Measurements from ENCODE around the gene PCIF1. TPM values are rescaled to one million over a fixed set of nuclear protein-coding genes. Genes with fewer than 3 reads are reported as not detected.

The PCIF1 gene
- total and polyA plus RNA-seq, 9 of the 15 experiments (the other 6 are each of a cell fraction or from before 2014, with no cell fraction given), result 5.8 to 29.4 (median 11.3) TPM

GRCh38 chr20:45920462-45921336, 13.8 kb upstream of the PCIF1 start:
- no peak overlapping the region for H3K4me3 ChIP-seq
- CTCF ChIA-PET (ENCODE audit: low intra/inter-chr PET ratio), result no interaction called here
- TF ChIP-seq CEBPG (CRISPR knock-in tag; IDR thresholded peaks at IDR 0.05) (peak; percentile 35; the same call in 1 of the 2 replicates), CEBPG (tag; conservative IDR thresholded peaks at IDR 0.05 in 1 of 2, IDR thresholded peaks at IDR 0.05 in 1 of 2) (no peak), KLF6 (CRISPR knock-in tag; IDR thresholded peaks at IDR 0.05; ENCODE audit: borderline replicate concordance) (no peak), SPI1 (IDR thresholded peaks at IDR 0.05; ENCODE audit: borderline replicate concordance, low read depth, low read length) (peak; percentile 50; the same call in 1 of the 2 replicates)
- TF ChIP-seq, protein P1, sequence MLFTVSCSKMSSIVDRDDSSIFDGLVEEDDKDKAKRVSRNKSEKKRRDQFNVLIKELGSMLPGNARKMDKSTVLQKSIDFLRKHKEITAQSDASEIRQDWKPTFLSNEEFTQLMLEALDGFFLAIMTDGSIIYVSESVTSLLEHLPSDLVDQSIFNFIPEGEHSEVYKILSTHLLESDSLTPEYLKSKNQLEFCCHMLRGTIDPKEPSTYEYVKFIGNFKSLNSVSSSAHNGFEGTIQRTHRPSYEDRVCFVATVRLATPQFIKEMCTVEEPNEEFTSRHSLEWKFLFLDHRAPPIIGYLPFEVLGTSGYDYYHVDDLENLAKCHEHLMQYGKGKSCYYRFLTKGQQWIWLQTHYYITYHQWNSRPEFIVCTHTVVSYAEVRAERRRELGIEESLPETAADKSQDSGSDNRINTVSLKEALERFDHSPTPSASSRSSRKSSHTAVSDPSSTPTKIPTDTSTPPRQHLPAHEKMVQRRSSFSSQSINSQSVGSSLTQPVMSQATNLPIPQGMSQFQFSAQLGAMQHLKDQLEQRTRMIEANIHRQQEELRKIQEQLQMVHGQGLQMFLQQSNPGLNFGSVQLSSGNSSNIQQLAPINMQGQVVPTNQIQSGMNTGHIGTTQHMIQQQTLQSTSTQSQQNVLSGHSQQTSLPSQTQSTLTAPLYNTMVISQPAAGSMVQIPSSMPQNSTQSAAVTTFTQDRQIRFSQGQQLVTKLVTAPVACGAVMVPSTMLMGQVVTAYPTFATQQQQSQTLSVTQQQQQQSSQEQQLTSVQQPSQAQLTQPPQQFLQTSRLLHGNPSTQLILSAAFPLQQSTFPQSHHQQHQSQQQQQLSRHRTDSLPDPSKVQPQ (CRISPR knock-in tag; IDR thresholded peaks at IDR 0.05; ENCODE audit: borderline replicate concordance), result no peak
- BruUV-seq (replicated peaks), result no TSS peak
- ATAC-seq (no peak), FAIRE-seq (no peak), DNase-seq (ENCODE audit: extremely low read depth in 1 of 4, low spot score in 3 of 4) (no peak)
- H3K27ac ChIP-seq (ENCODE audit: extremely low read depth, low read depth, low read length), result no peak overlapping the region
- no peaks in the 10 kb centered on the region for H3K27me3 ChIP-seq (ENCODE audit: control insufficient read depth in 2 of 2, insufficient read depth in 2 of 2, low read length in 2 of 2)
- no peak overlapping the region for H3K9ac ChIP-seq (ENCODE audit: insufficient read depth in 1 of 2, low read depth in 2 of 2, low read length in 2 of 2)
- H3K9me3 ChIP-seq (replicated peaks; ENCODE audit: control insufficient read depth, insufficient read depth, low read depth, low read length), result no peaks in the 10 kb centered on the region
- no peak overlapping the region for H3K4me2 ChIP-seq (ENCODE audit: insufficient read depth, low read length)
- H3K9me1 ChIP-seq (ENCODE audit: control insufficient read depth, insufficient read depth, low read length), result no peaks in the 10 kb centered on the region
- 0 out of 2 replicates have a peak, but pooled peaks cover 3% of the 10 kb centered on the region for H4K20me1 ChIP-seq (replicated peaks; ENCODE audit: control insufficient read depth, insufficient read depth, low read length)
- H3K4me1 ChIP-seq (replicated peaks in 1 of 2; ENCODE audit: control insufficient read depth in 2 of 2, insufficient read depth in 2 of 2, low read length in 2 of 2), result peaks cover 10% of the 10 kb centered on the region in 2 experiments; a peak in 4 of 5 replicates
- in situ Hi-C loops (cut with MboI) (no loop called here), intact Hi-C loops (cut with micrococcal nuclease) (no loop called here)
- POLR2A ChIA-PET, result interaction anchor here (1.1 to 8.0 kb wide), 7 partner anchors 8 to 40 kb away, joined by 3 to 91 read pairs (median 6); partner anchors contain the start of genes PCIF1 and SPATA25
- 16% methylated on average over 9 of the region's 9 CpGs for WGBS (ENCODE audit: insufficient coverage, low coverage, missing lambda C conversion rate)
- no peaks in the 10 kb centered on the region for H3K36me3 ChIP-seq (ENCODE audit: control insufficient read depth, insufficient read depth, low read length)
- H3K79me2 ChIP-seq (ENCODE audit: control insufficient read depth, insufficient read depth, low read length), result no peaks in the 10 kb centered on the region
- no peak overlapping the region for H2AFZ ChIP-seq (ENCODE audit: low read depth, low read length)

Measured in K562 (cell line).